Neuronal stem cell (in vitro differentiated cells): ENCODE measurements around the gene ARHGEF4.

ENCODE experiments used
- DNase-seq: peaks from one replicate; pipeline ENCODE4 v3.0.0-alpha.2; 2013; ENCODE audit warnings: low spot score
- H2AFZ ChIP-seq: one replicate; pipeline ENCODE4 v1.6.1; 2013; ENCODE audit warnings: mild to moderate bottlenecking, low read length, inconsistent platforms
- H2AK5ac ChIP-seq: 2 replicates; pipeline ENCODE4 v1.6.1; 2013; ENCODE audit warnings: low read depth, mild to moderate bottlenecking, inconsistent platforms, low read length, moderate library complexity, mixed read lengths
- H2BK120ac ChIP-seq: 2 replicates; pipeline ENCODE4 v1.6.1; 2013; ENCODE audit warnings: low read depth, mild to moderate bottlenecking, inconsistent platforms, low read length, moderate library complexity, mixed read lengths
- H2BK12ac ChIP-seq: one replicate; pipeline ENCODE4 v1.6.1; 2013; ENCODE audit warnings: low read length, inconsistent platforms
- H2BK15ac ChIP-seq: 2 replicates; pipeline ENCODE4 v1.6.1; 2013; ENCODE audit warnings: mild to moderate bottlenecking, low read length, inconsistent platforms, mixed read lengths
- H2BK5ac ChIP-seq: one replicate; pipeline ENCODE4 v1.6.1; 2013; ENCODE audit warnings: inconsistent platforms, mild to moderate bottlenecking, low read length, moderate library complexity
- H3K14ac ChIP-seq: one replicate; pipeline ENCODE4 v1.6.1; 2013; ENCODE audit warnings: low read length, inconsistent platforms
- H3K18ac ChIP-seq: 2 replicates; pipeline ENCODE4 v1.6.1; 2013; ENCODE audit warnings: low read length, inconsistent platforms
- H3K23ac ChIP-seq: 2 replicates; pipeline ENCODE4 v1.6.1; 2013; ENCODE audit warnings: low read depth, mild to moderate bottlenecking, mixed read lengths, low read length, inconsistent platforms; ENCODE audit not compliant: poor library complexity
- H3K27ac ChIP-seq: replicated peaks from 3 replicates; pipeline ENCODE4 v1.5.1; 2013; ENCODE audit warnings: low read length, inconsistent platforms
- H3K27me3 ChIP-seq, 3 experiments: 2 replicates each; pipeline ENCODE4 v1.6.1; 2013; ENCODE audit warnings: low read length in 3 of 3, mild to moderate bottlenecking in 2 of 3, inconsistent platforms in 1 of 3, low read depth in 1 of 3, mixed read lengths in 1 of 3, moderate library complexity in 1 of 3; ENCODE audit not compliant: control insufficient read depth in 3 of 3, insufficient read depth in 3 of 3
- H3K36me3 ChIP-seq, 2 donors: replicated peaks in 1 of 2; 2 replicates each; pipeline ENCODE4 v1.6.1; 2013; ENCODE audit warnings: low read length in 2 of 2; ENCODE audit not compliant: control insufficient read depth in 2 of 2, insufficient read depth in 2 of 2
- H3K4ac ChIP-seq: 2 replicates; pipeline ENCODE4 v1.6.1; 2013; ENCODE audit warnings: inconsistent platforms, mild to moderate bottlenecking, low read length, moderate library complexity
- H3K4me1 ChIP-seq, 2 donors: 1 replicate in 1 of 2; 2 replicates in 1 of 2; pipeline ENCODE4 v1.6.1; 2013; ENCODE audit warnings: low read length in 2 of 2, low read depth in 1 of 2; ENCODE audit not compliant: control insufficient read depth in 2 of 2, insufficient read depth in 1 of 2
- H3K4me2 ChIP-seq: one replicate; pipeline ENCODE4 v1.6.1; 2013; ENCODE audit warnings: mild to moderate bottlenecking, low read length, inconsistent platforms; ENCODE audit not compliant: insufficient read depth, poor library complexity, severe bottlenecking
- H3K4me3 ChIP-seq, 2 donors: 2 replicates each; pipeline ENCODE4 v1.5.1; 2013; ENCODE audit warnings: low read length in 2 of 2, mild to moderate bottlenecking in 2 of 2, inconsistent platforms in 1 of 2, moderate library complexity in 1 of 2
- H3K79me1 ChIP-seq: one replicate; pipeline ENCODE4 v1.6.1; 2013; ENCODE audit warnings: low read depth, mild to moderate bottlenecking, inconsistent platforms, low read length, moderate library complexity
- H3K9ac ChIP-seq: one replicate; pipeline ENCODE4 v1.6.1; 2013; ENCODE audit warnings: mild to moderate bottlenecking, low read depth, low read length, inconsistent platforms; ENCODE audit not compliant: poor library complexity
- H3K9me3 ChIP-seq, 2 donors: replicated peaks in 1 of 2; 2 replicates each; pipeline versions ENCODE3 to v1.6.1; 2013; ENCODE audit warnings: low read length in 2 of 2, mild to moderate bottlenecking in 2 of 2, inconsistent platforms in 1 of 2, low read depth in 1 of 2, mixed read lengths in 1 of 2, moderate library complexity in 1 of 2; ENCODE audit not compliant: control insufficient read depth in 2 of 2, insufficient read depth in 1 of 2
- H4K8ac ChIP-seq: one replicate; pipeline ENCODE4 v1.6.1; 2013; ENCODE audit warnings: low read depth, mild to moderate bottlenecking, inconsistent platforms, low read length, moderate library complexity
- H4K91ac ChIP-seq: one replicate; pipeline ENCODE4 v1.6.1; 2013; ENCODE audit warnings: low read length, low read depth, mild to moderate bottlenecking, inconsistent platforms; ENCODE audit not compliant: poor library complexity
- WGBS, 2 donors: extraction: QIAGEN DNeasy Blood & Tissue Kit; methylation state at CpG; one replicate each; pipeline ENCODE4 v1.1.7; 2013; ENCODE audit warnings: missing lambda C conversion rate in 2 of 2, mixed read lengths in 1 of 2; ENCODE audit not compliant: insufficient read length in 2 of 2, insufficient replicate concordance in 1 of 2; ENCODE audit errors: extremely low coverage in 2 of 2; 5-methylcytosine and 5-hydroxymethylcytosine counted together

ARHGEF4 gene

GRCh38 chr2:130827502-130828251 lies 9.0 kb upstream of the ARHGEF4 start:
- Histone ChIP-seq H3K4me3 (no peak overlapping the region), H3K27ac (peak overlapping the region; percentile 78), H3K36me3 (no peaks in the 10 kb centered on the region), H2BK15ac (peak overlapping the region; percentile 71), H4K8ac (peak overlapping the region; percentile 26), H3K14ac (no peak overlapping the region), H3K23ac (no peak overlapping the region), H3K27me3 (no peaks in the 10 kb centered on the region), H2AK5ac (peak overlapping the region; percentile 42), H3K9me3 (no peaks in the 10 kb centered on the region), H3K4me1 (peaks cover 15 to 55% of the 10 kb centered on the region in 2 donors), H3K4ac (no peak overlapping the region), H3K4me2 (peak overlapping the region; percentile 19), H3K9ac (no peak overlapping the region), H2BK120ac (peak overlapping the region; percentile 4), H2BK12ac (peak overlapping the region; percentile 87), H3K18ac (peak overlapping the region; percentile 97), H3K79me1 (no peaks in the 10 kb centered on the region), H2BK5ac (peak overlapping the region; percentile 87), H4K91ac (no peak overlapping the region), H2AFZ (no peak overlapping the region)
- WGBS, 2 donors, result no CpG with 5 or more reads among the region's 15 CpGs
- DNase-seq, result peak; percentile 56

GRCh38 chr2:130828461-130828860 lies 8.3 kb upstream of the ARHGEF4 start:
- Histone ChIP-seq H3K4me2 (no peak overlapping the region), H2BK12ac (peak overlapping the region; percentile 97)

GRCh38 chr2:130829015-130829414 lies 7.7 kb upstream of the ARHGEF4 start:
- no peaks in the 10 kb centered on the region for H3K9me3 ChIP-seq
- peak overlapping the region; percentile 66 for H3K14ac ChIP-seq
- H3K4ac ChIP-seq, result peak overlapping the region; percentile 90
- no peak for DNase-seq
- no CpG with 5 or more reads among the region's 10 CpGs for WGBS, 2 donors
- H3K4me1 ChIP-seq, result peaks cover 15 to 51% of the 10 kb centered on the region in 2 donors
- peak overlapping the region; percentile 56 for H3K9ac ChIP-seq
- peak overlapping the region; percentile 97 for H3K18ac ChIP-seq
- peak overlapping the region; percentile 55 for H2BK5ac ChIP-seq
- H2BK15ac ChIP-seq, result peak overlapping the region; percentile 8
- H2AK5ac ChIP-seq, result peak overlapping the region; percentile 42
- no peak overlapping the region for H3K4me3 ChIP-seq
- H2BK12ac ChIP-seq, result peak overlapping the region; percentile 97
- H3K36me3 ChIP-seq, result no peaks in the 10 kb centered on the region
- H3K27me3 ChIP-seq, result peaks cover 0 to 2% (median 0%) of the 10 kb centered on the region in 3 experiments
- H3K79me1 ChIP-seq, result no peaks in the 10 kb centered on the region
- H3K23ac ChIP-seq, result peak overlapping the region; percentile 70
- peak overlapping the region; percentile 77 for H2BK120ac ChIP-seq
- H2AFZ ChIP-seq, result no peak overlapping the region
- H3K4me2 ChIP-seq, result no peak overlapping the region
- no peak overlapping the region for H4K8ac ChIP-seq
- H4K91ac ChIP-seq, result peak overlapping the region; percentile 97
- peak overlapping the region; percentile 41 for H3K27ac ChIP-seq

More at GRCh38 chr2:130828461-130828860, 8.3 kb upstream of the ARHGEF4 start:
- no peak overlapping the region for H3K14ac ChIP-seq
- no peaks in the 10 kb centered on the region for H3K27me3 ChIP-seq
- H3K27ac ChIP-seq, result peak overlapping the region; percentile 41
- H3K4me3 ChIP-seq, result no peak overlapping the region
- peak overlapping the region; percentile 42 for H2AK5ac ChIP-seq
- peak overlapping the region; percentile 97 for H3K18ac ChIP-seq
- H2BK5ac ChIP-seq, result peak overlapping the region; percentile 55
- WGBS, 2 donors, result no CpG with 5 or more reads among the region's 5 CpGs
- H2BK120ac ChIP-seq, result peak overlapping the region; percentile 77
- DNase-seq, result no peak
- H3K9me3 ChIP-seq, result no peaks in the 10 kb centered on the region
- H3K4ac ChIP-seq, result peak overlapping the region; percentile 90
- H3K23ac ChIP-seq, result peak overlapping the region; percentile 70
- H2BK15ac ChIP-seq, result peak overlapping the region; percentile 8
- H4K91ac ChIP-seq, result peak overlapping the region; percentile 97
- H3K36me3 ChIP-seq, result no peaks in the 10 kb centered on the region
- H3K9ac ChIP-seq, result peak overlapping the region; percentile 56
- H3K4me1 ChIP-seq, result peaks cover 15 to 53% of the 10 kb centered on the region in 2 donors
- H2AFZ ChIP-seq, result no peak overlapping the region
- H3K79me1 ChIP-seq, result no peaks in the 10 kb centered on the region
- peak overlapping the region; percentile 52 for H4K8ac ChIP-seq

- Histone ChIP-seq H3K23ac (no peak overlapping the region), H3K27me3 (peaks cover 0 to 17% (median 0%) of the 10 kb centered on the region in 3 experiments), H3K14ac (no peak overlapping the region), H3K36me3 (no peaks in the 10 kb centered on the region), H4K8ac (no peak overlapping the region), H3K18ac (no peak overlapping the region), H2BK5ac (no peak overlapping the region), H3K9ac (no peak overlapping the region), H2BK12ac (no peak overlapping the region), H2BK15ac (no peak overlapping the region), H3K4me2 (no peak overlapping the region), H3K4me3 (no peak overlapping the region), H2BK120ac (no peak overlapping the region), H3K4me1 (peaks cover 6 to 43% of the 10 kb centered on the region in 2 donors), H3K4ac (no peak overlapping the region), H2AFZ (no peak overlapping the region), H3K9me3 (no peaks in the 10 kb centered on the region), H2AK5ac (no peak overlapping the region), H3K27ac (no peak overlapping the region), H4K91ac (no peak overlapping the region), H3K79me1 (no peaks in the 10 kb centered on the region)
- WGBS, 2 donors, result no CpG with 5 or more reads among the region's 2 CpGs
- no peak for DNase-seq
These were observed 6.2 kb upstream of the ARHGEF4 start for GRCh38 chr2:130830538-130830937.
